ENCODE data around the gene ZFP91. TPM values are rescaled to one million over a fixed set of nuclear protein-coding genes. Genes with fewer than 3 reads are reported as not detected.
A peak's percentile ranks its signal among the peaks of the same experiment; 100 is the strongest.

Gene ZFP91
- total and polyA plus RNA-seq, 9 donors: 31.2 to 46.6 (median 38.9) TPM

DNA sequence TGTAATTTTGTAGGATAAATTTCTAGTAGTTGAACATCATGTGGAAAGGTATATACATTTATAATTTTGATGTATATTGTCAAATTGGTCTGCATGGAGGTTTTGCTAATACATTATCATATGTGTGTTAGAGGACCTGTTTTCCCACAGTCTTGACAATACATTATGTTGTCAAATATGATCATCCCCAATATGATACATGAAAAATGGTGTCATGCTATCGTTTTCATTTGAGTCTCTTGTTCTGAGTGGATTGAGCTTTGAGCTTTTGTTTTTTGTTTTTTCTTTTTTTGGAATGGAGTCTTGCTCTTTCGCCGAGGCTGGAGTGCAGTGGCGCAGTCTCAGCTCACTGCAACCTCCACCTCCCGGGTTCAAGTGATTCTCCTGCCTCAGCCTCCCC lies 29.5 kb downstream of the ZFP91 start:
- Histone ChIP-seq H3K36me3 (ENCODE audit: control insufficient read depth, insufficient read depth, low read length) (peaks cover 16% of the 10 kb centered on the region), H3K27ac (ENCODE audit: low read length) (no peak overlapping the region), H3K9me3 (replicated peaks; ENCODE audit: control insufficient read depth, low read depth, low read length) (no peaks in the 10 kb centered on the region), H3K4me3 (ENCODE audit: low read length) (no peak overlapping the region), H3K27me3 (ENCODE audit: control insufficient read depth, insufficient read depth, low read length) (no peaks in the 10 kb centered on the region), H3K4me1 (ENCODE audit: control insufficient read depth, insufficient read depth, low read length) (no peaks in the 10 kb centered on the region)
- WGBS (ENCODE audit: insufficient coverage): no CpG with 5 or more reads among the region's 5 CpGs
- no peak for DNase-seq

DNA sequence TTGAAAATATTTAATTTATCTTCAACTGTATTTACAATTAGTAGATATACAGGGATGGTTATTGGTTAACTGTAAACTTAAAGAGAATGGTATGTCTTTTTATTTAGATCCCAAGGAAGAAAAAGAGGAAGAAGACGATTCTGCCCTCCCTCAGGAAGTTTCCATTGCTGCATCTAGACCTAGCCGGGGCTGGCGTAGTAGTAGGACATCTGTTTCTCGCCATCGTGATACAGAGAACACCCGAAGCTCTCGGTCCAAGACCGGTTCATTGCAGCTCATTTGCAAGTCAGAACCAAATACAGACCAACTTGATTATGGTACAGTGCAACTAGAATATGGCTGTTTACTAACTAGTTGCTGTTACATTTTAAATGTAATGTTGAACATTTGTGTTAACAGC lies 30.9 kb downstream of the ZFP91 start:
- DNase-seq: peak; percentile 22
- H3K36me3 ChIP-seq (ENCODE audit: control insufficient read depth, insufficient read depth, low read length): peaks cover 19% of the 10 kb centered on the region
- no peak overlapping the region for H3K4me3 ChIP-seq (ENCODE audit: low read length)

DNA sequence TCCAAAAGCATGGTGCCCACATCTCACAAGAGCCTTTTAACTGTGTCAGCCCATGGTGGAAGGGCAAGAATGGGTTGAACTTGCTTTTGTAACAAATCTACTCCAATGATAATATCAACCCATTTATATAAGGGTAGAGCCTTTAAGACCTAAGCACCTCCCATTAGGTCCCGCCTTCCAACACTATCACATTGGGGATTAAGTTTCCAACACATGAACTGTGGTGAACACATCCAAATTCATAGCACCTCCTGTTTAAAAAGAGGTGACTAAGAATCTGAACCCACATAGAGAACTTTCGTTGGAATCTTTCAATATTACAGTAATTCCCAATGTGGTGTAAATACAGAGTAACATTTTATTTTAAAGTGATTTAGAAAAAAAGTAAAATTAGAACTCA lies 34.4 kb downstream of the ZFP91 start:
- H3K36me3 ChIP-seq (ENCODE audit: control insufficient read depth, insufficient read depth, low read length): peaks cover 35% of the 10 kb centered on the region
- H3K27ac ChIP-seq (ENCODE audit: low read length): no peak overlapping the region
- WGBS (ENCODE audit: insufficient coverage): no CpG with 5 or more reads among the region's 2 CpGs
- no peaks in the 10 kb centered on the region for H3K4me1 ChIP-seq (ENCODE audit: control insufficient read depth, insufficient read depth, low read length)
- no peaks in the 10 kb centered on the region for H3K27me3 ChIP-seq (ENCODE audit: control insufficient read depth, insufficient read depth, low read length)
- no peak for DNase-seq
- H3K9me3 ChIP-seq (replicated peaks; ENCODE audit: control insufficient read depth, low read depth, low read length): no peaks in the 10 kb centered on the region
- H3K4me3 ChIP-seq (ENCODE audit: low read length): no peak overlapping the region

More for the DNA sequence above, 30.9 kb downstream of the ZFP91 start:
- Histone ChIP-seq H3K4me1 (ENCODE audit: control insufficient read depth, insufficient read depth, low read length) (no peaks in the 10 kb centered on the region), H3K27me3 (ENCODE audit: control insufficient read depth, insufficient read depth, low read length) (no peaks in the 10 kb centered on the region), H3K9me3 (replicated peaks; ENCODE audit: control insufficient read depth, low read depth, low read length) (no peaks in the 10 kb centered on the region), H3K27ac (ENCODE audit: low read length) (no peak overlapping the region)
- 71% methylated on average over 1 of the region's 8 CpGs for WGBS (ENCODE audit: insufficient coverage)

DNA sequence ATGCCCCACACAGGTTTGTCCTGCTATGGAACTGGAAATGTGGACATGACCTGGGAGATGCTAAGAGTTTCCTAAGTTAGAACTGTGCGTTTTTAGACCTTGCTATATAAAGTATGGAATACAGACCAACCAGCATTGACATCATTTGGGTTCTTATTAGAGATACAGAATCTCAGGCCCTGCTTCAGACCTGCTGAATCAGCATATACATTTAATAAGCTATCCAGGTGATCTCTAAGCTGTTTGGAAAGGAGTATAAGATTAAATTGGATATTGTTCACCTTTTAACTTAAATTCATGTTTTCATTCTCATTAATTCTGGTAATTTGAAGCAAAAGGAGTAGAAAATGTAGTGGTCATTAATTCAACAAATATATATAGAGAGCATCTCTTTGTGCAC lies 36.7 kb downstream of the ZFP91 start:
- no CpG with 5 or more reads among the region's 1 CpG for WGBS (ENCODE audit: insufficient coverage)
- Histone ChIP-seq H3K4me3 (ENCODE audit: low read length) (no peak overlapping the region), H3K27ac (ENCODE audit: low read length) (no peak overlapping the region), H3K4me1 (ENCODE audit: control insufficient read depth, insufficient read depth, low read length) (no peaks in the 10 kb centered on the region), H3K9me3 (replicated peaks; ENCODE audit: control insufficient read depth, low read depth, low read length) (no peaks in the 10 kb centered on the region), H3K27me3 (ENCODE audit: control insufficient read depth, insufficient read depth, low read length) (no peaks in the 10 kb centered on the region), H3K36me3 (ENCODE audit: control insufficient read depth, insufficient read depth, low read length) (peaks cover 43% of the 10 kb centered on the region)
- DNase-seq: no peak

DNA sequence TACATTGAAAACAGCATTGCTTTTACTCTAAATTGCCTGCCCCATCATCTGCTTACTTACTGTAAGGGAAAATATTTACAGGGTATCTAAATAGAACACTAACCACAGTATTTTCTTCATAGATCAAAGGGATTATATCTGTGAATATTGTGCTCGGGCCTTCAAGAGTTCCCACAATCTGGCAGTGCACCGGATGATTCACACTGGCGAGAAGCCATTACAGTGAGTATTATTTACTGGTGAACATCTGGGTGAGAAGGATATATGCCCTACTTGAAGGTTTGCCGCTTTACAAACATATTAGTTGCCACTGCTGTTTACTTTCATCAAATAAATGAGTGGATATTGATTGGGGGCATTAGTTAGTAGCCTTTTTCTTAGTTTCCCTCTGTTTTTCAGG lies 37.7 kb downstream of the ZFP91 start:
- H3K9me3 ChIP-seq (replicated peaks; ENCODE audit: control insufficient read depth, low read depth, low read length): no peaks in the 10 kb centered on the region
- peaks cover 40% of the 10 kb centered on the region for H3K36me3 ChIP-seq (ENCODE audit: control insufficient read depth, insufficient read depth, low read length)
- 56% methylated on average over 3 of the region's 4 CpGs for WGBS (ENCODE audit: insufficient coverage)
- H3K27me3 ChIP-seq (ENCODE audit: control insufficient read depth, insufficient read depth, low read length): no peaks in the 10 kb centered on the region
- H3K4me3 ChIP-seq (ENCODE audit: low read length): no peak overlapping the region
- DNase-seq: peak; percentile 15
- no peaks in the 10 kb centered on the region for H3K4me1 ChIP-seq (ENCODE audit: control insufficient read depth, insufficient read depth, low read length)
- H3K27ac ChIP-seq (ENCODE audit: low read length): no peak overlapping the region

DNA sequence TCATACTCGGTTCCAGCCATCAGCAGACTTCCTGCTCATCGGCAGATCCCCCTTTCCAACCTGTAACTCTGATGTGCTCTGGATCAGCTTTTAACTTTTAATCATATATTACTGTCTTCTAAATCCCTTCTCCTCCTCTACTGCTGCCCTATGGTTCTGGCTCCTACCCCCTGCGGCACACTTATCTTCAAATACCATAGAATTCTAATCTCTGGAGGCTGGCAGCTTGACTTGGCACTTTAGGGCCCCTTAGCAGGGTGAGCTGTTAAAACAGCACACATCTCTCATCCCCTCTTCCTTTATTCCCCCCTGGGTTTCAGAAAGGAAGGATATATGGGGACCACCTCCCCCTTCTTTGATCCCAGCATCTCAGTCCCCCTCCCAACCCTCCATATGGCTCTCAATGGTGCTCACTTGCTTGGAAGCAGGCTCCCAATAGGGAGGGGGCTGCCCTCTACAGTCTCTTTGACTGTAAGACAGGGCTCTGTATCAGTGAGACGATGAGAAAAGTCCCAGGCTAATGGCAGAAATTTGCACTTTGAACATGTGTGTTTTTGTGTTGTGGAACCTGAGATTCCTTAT lies 39.2 kb downstream of the ZFP91 start:
- H3K27ac ChIP-seq (ENCODE audit: low read length): no peak overlapping the region
- no peak for DNase-seq
- WGBS (ENCODE audit: insufficient coverage): 73% methylated on average over 4 of the region's 4 CpGs
- H3K36me3 ChIP-seq (ENCODE audit: control insufficient read depth, insufficient read depth, low read length): peaks cover 39% of the 10 kb centered on the region
- H3K4me1 ChIP-seq (ENCODE audit: control insufficient read depth, insufficient read depth, low read length): no peaks in the 10 kb centered on the region
- no peaks in the 10 kb centered on the region for H3K9me3 ChIP-seq (replicated peaks; ENCODE audit: control insufficient read depth, low read depth, low read length)
- no peak overlapping the region for H3K4me3 ChIP-seq (ENCODE audit: low read length)
- H3K27me3 ChIP-seq (ENCODE audit: control insufficient read depth, insufficient read depth, low read length): no peaks in the 10 kb centered on the region

DNA sequence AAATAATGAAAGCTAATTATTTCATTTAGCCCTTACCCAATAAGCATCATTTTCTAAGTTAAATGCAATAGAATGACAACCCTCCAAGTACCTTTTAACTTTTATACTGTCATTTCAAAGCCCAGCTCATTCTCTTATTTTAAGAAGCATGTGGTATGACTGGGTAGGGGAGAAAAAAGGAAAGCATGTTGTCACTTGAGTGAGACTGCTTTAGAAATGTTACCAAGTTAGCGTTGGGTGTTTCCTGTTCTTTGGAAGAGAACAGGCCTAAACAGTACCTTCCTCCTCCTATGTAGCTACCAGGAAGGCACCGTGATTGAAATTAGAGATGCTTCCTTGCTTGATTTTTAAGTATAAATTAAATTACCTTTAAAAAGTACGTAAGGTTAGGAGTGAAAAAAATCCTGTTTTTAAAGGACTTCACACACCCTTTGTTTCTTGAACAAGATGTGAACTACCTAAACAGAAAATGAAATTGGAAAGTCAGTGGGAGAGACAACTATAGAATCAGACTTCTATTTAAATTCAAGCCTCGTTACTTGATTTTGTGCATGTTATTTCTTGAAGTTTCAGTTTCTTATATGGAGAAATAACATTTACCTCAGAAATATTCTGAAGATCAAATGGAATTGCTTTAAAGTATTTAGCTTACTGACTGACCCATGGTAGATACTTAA lies 42.9 kb downstream of the ZFP91 start:
- Histone ChIP-seq H3K36me3 (ENCODE audit: control insufficient read depth, insufficient read depth, low read length) (peaks cover 48% of the 10 kb centered on the region), H3K4me1 (ENCODE audit: control insufficient read depth, insufficient read depth, low read length) (peaks cover 2% of the 10 kb centered on the region), H3K4me3 (ENCODE audit: low read length) (no peak overlapping the region), H3K9me3 (replicated peaks; ENCODE audit: control insufficient read depth, low read depth, low read length) (no peaks in the 10 kb centered on the region), H3K27ac (ENCODE audit: low read length) (no peak overlapping the region), H3K27me3 (ENCODE audit: control insufficient read depth, insufficient read depth, low read length) (no peaks in the 10 kb centered on the region)
- WGBS (ENCODE audit: insufficient coverage): no CpG with 5 or more reads among the region's 4 CpGs
- DNase-seq: no peak

DNA sequence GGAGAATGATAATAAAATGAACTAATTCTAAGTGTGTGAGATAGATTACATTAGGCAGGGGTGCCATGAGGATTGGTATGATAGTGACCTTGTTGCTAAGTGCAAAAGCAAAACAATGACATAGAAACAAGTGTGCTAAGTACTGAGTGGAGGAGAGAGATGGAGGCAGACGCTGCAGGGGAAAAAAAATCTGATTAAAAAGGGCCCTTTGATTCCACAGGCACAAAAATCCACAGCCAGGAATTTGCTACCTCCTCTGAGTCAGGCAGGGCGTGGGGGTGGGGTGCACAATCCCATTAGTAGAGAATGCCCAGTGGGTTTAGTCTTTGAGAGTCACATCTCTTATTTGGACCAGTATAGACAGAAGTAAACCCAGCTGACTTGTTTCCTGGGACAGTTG lies 43.5 kb downstream of the ZFP91 start, which contains the start of gene CNTF:
Gene CNTF, plus strand, starts transcription at position 322 of the 400 bp plus-strand sequence. CDS start 88 bp downstream, outside the sequence.
- no peaks in the 10 kb centered on the region for H3K27me3 ChIP-seq (ENCODE audit: control insufficient read depth, insufficient read depth, low read length)
- no peaks in the 10 kb centered on the region for H3K9me3 ChIP-seq (replicated peaks; ENCODE audit: control insufficient read depth, low read depth, low read length)
- no peak for DNase-seq
- H3K4me1 ChIP-seq (ENCODE audit: control insufficient read depth, insufficient read depth, low read length): peaks cover 2% of the 10 kb centered on the region
- H3K36me3 ChIP-seq (ENCODE audit: control insufficient read depth, insufficient read depth, low read length): peaks cover 46% of the 10 kb centered on the region
- no peak within 1 kb of the TSS for H3K27ac ChIP-seq (ENCODE audit: low read length)
- WGBS (ENCODE audit: insufficient coverage): no CpG with 5 or more reads among the region's 2 CpGs
- no peak within 1 kb of the TSS for H3K4me3 ChIP-seq (ENCODE audit: low read length)

DNA sequence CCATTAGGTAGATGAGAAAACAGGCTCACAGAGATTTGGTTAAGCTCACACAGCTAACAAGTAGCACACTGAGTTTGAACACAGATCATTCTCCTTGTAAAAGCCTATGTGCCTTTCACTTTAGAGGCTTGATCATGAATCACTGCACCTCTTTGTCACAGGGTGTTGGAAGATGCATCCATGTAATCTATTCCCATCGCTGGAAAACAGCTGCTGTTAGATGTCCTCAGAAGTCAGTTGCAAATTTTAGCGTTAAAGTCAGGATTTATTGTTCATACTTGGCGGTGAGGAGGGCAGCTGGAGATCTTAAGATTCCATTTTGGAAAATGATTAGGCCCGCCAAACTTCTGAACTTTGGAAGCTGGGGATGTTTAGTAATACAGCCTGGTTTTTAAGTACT lies 46.2 kb downstream of the ZFP91 start:
- no peaks in the 10 kb centered on the region for H3K27me3 ChIP-seq (ENCODE audit: control insufficient read depth, insufficient read depth, low read length)
- H3K27ac ChIP-seq (ENCODE audit: low read length): no peak overlapping the region
- DNase-seq: peak; percentile 49
- no peaks in the 10 kb centered on the region for H3K9me3 ChIP-seq (replicated peaks; ENCODE audit: control insufficient read depth, low read depth, low read length)
- no CpG with 5 or more reads among the region's 4 CpGs for WGBS (ENCODE audit: insufficient coverage)
- H3K4me3 ChIP-seq (ENCODE audit: low read length): no peak overlapping the region
- peaks cover 2% of the 10 kb centered on the region for H3K4me1 ChIP-seq (ENCODE audit: control insufficient read depth, insufficient read depth, low read length)
- H3K36me3 ChIP-seq (ENCODE audit: control insufficient read depth, insufficient read depth, low read length): peaks cover 29% of the 10 kb centered on the region

DNA sequence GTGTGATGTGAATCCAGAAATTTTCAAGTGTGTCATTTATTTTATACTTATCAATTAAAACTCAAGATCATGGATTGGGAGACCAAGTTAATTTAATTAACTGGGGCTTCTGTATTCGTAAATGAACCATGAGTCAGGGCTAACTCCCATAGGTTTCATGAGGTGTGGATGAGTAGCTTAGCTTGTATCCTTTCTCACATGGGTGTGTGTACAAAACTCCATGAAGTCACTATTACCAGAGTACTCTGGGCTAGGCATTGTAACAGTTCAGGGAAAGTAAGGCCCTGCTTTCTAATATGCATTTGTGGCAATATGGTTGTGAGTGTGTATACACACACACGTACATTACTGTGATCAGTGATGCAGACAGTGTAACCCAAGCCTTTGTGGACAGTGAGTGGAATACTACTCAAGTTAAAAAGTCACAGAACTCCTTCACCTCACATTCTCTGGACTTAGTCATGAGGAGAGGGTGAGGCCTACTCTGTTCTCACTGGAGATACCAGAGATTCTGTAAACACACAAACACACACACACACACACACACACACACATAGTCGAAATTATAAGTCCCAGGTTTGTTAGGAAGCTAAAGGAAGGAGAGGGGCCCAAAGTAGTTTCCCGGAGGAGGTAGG lies 47.1 kb downstream of the ZFP91 start:
- H3K27ac ChIP-seq (ENCODE audit: low read length): no peak overlapping the region
- peaks cover 2% of the 10 kb centered on the region for H3K4me1 ChIP-seq (ENCODE audit: control insufficient read depth, insufficient read depth, low read length)
- H3K36me3 ChIP-seq (ENCODE audit: control insufficient read depth, insufficient read depth, low read length): peaks cover 27% of the 10 kb centered on the region
- H3K27me3 ChIP-seq (ENCODE audit: control insufficient read depth, insufficient read depth, low read length): no peaks in the 10 kb centered on the region
- H3K4me3 ChIP-seq (ENCODE audit: low read length): no peak overlapping the region
- H3K9me3 ChIP-seq (replicated peaks; ENCODE audit: control insufficient read depth, low read depth, low read length): no peaks in the 10 kb centered on the region
- no CpG with 5 or more reads among the region's 4 CpGs for WGBS (ENCODE audit: insufficient coverage)
- no peak for DNase-seq
